GM06990 (cell line): Measurements from ENCODE around the gene KERA.

Experiments used
- DNase-seq: peaks from one replicate; pipeline ENCODE4 v3.0.0-alpha.2; 2011; ENCODE audit not compliant: insufficient read length; ENCODE audit errors: extremely low read depth
- H3K27me3 ChIP-seq: replicated peaks from 2 replicates; pipeline ENCODE4 v1.6.0; 2011; ENCODE audit warnings: low read length; ENCODE audit not compliant: control insufficient read depth, insufficient read depth
- H3K36me3 ChIP-seq: 2 replicates; pipeline ENCODE4 v1.5.1; 2011; ENCODE audit warnings: low read length; ENCODE audit not compliant: control insufficient read depth, insufficient read depth
- H3K4me3 ChIP-seq: replicated peaks from 2 replicates; pipeline ENCODE4 v1.5.1; 2011; ENCODE audit warnings: low read depth, mild to moderate bottlenecking, control low read depth, low read length
- CTCF ChIP-seq: IDR thresholded peaks from 2 replicates; pipeline ENCODE4 v1.5.1; 2011; ENCODE audit warnings: low read length, control low read depth, mild to moderate bottlenecking, inconsistent platforms; ENCODE audit not compliant: insufficient read depth, poor library complexity, severe bottlenecking

KERA gene

GRCh38 chr12:91103101-91103500 lies 45.3 kb upstream of the KERA start:
- Histone ChIP-seq H3K27me3 (no peaks in the 10 kb centered on the region), H3K4me3 (no peak overlapping the region), H3K36me3 (no peaks in the 10 kb centered on the region)
- DNase-seq = no peak
- TF ChIP-seq CTCF = no peak

- H3K4me3 ChIP-seq = no peak overlapping the region
- DNase-seq = no peak
- H3K36me3 ChIP-seq = no peaks in the 10 kb centered on the region
- TF ChIP-seq CTCF = no peak
- no peaks in the 10 kb centered on the region for H3K27me3 ChIP-seq
These were observed 43.1 kb upstream of the KERA start for GRCh38 chr12:91100906-91101305.

GRCh38 chr12:91099836-91100235 lies 42.0 kb upstream of the KERA start:
- no peaks in the 10 kb centered on the region for H3K27me3 ChIP-seq
- no peak overlapping the region for H3K4me3 ChIP-seq
- no peaks in the 10 kb centered on the region for H3K36me3 ChIP-seq
- DNase-seq = no peak
- no peak for TF ChIP-seq CTCF

- DNase-seq = no peak
- TF ChIP-seq CTCF = no peak
- H3K27me3 ChIP-seq = no peaks in the 10 kb centered on the region
- no peaks in the 10 kb centered on the region for H3K36me3 ChIP-seq
- H3K4me3 ChIP-seq = no peak overlapping the region
These were observed 41.5 kb upstream of the KERA start for GRCh38 chr12:91099341-91099740.

- Histone ChIP-seq H3K27me3 (no peaks in the 10 kb centered on the region), H3K4me3 (no peak overlapping the region), H3K36me3 (no peaks in the 10 kb centered on the region)
- no peak for DNase-seq
- TF ChIP-seq CTCF = no peak
These were observed 41.1 kb upstream of the KERA start for GRCh38 chr12:91098941-91099340.

- Histone ChIP-seq H3K27me3 (no peaks in the 10 kb centered on the region), H3K36me3 (no peaks in the 10 kb centered on the region), H3K4me3 (no peak overlapping the region)
- DNase-seq = no peak
- TF ChIP-seq CTCF = no peak
These were observed 40.6 kb upstream of the KERA start for GRCh38 chr12:91098461-91098860.
